A673 (cell line): ENCODE data around the gene XRCC4. TPM values are rescaled to one million over a fixed set of nuclear protein-coding genes. Genes with fewer than 3 reads are reported as not detected.

ENCODE experiments used
- BruUV-seq: library from RNA; stranded (reverse); fragments of 400-500 nt; replicated peaks from 2 replicates; lab custom pipeline; 2021; lab: Mats Ljungman, UMichigan
- CTCF ChIA-PET: fragments of 300-600 bp; sonication (Branson Sonifier 250); formaldehyde crosslinking; loops from one replicate; lab custom pipeline; 2022; ENCODE audit warnings: antibody characterized with exemption; lab: Charles Lee
- POLR2A ChIA-PET: fragments of 300-600 bp; sonication (Branson Sonifier 250); formaldehyde crosslinking; loops from one replicate; lab custom pipeline; 2022; ENCODE audit warnings: antibody characterized with exemption; ENCODE audit not compliant: low non-redundant PET; lab: Charles Lee
- DNase-seq: peaks from one replicate; pipeline ENCODE4 v3.0.0-alpha.2; 2015; ENCODE audit warnings: low spot score
- H3K27ac ChIP-seq: fragments of 200-600 bp; sonication (generic); 2 replicates; pipeline ENCODE4 v1.5.1; 2016; ENCODE audit warnings: mixed run types, low read depth, mild to moderate bottlenecking, mixed read lengths, antibody characterized with exemption, low read length; ENCODE audit not compliant: poor library complexity, severe bottlenecking
- H3K27me3 ChIP-seq: fragments of 200-600 bp; sonication (generic); replicated peaks from 2 replicates; pipeline ENCODE4 v1.6.1; 2017; ENCODE audit warnings: mixed run types, low read depth, mild to moderate bottlenecking, mixed read lengths, antibody characterized with exemption, low read length; ENCODE audit not compliant: insufficient read depth, poor library complexity
- H3K36me3 ChIP-seq: fragments of 200-600 bp; sonication (generic); 2 replicates; pipeline ENCODE4 v1.6.1; 2016; ENCODE audit warnings: mixed run types, mild to moderate bottlenecking, mixed read lengths, antibody characterized with exemption, low read length; ENCODE audit not compliant: insufficient read depth, poor library complexity, severe bottlenecking
- H3K4me1 ChIP-seq: fragments of 200-600 bp; sonication (generic); 2 replicates; pipeline ENCODE4 v1.6.1; 2017; ENCODE audit warnings: mixed run types, mild to moderate bottlenecking, mixed read lengths, antibody characterized with exemption, low read length; ENCODE audit not compliant: insufficient read depth, poor library complexity, severe bottlenecking
- H3K4me3 ChIP-seq: fragments of 200-600 bp; sonication (generic); 2 replicates; pipeline ENCODE4 v1.5.1; 2016; ENCODE audit warnings: low read depth, mixed run types, mild to moderate bottlenecking, mixed read lengths, low read length; ENCODE audit not compliant: poor library complexity, severe bottlenecking
- H3K9me3 ChIP-seq: fragments of 200-600 bp; sonication (generic); 2 replicates; pipeline ENCODE4 v1.6.1; 2016; ENCODE audit warnings: mixed run types, low read depth, mild to moderate bottlenecking, mixed read lengths, antibody characterized with exemption, low read length; ENCODE audit not compliant: poor library complexity, severe bottlenecking
- EZH2 ChIP-seq: fragments of 200-600 bp; sonication (generic); IDR thresholded peaks from 2 replicates; pipeline ENCODE4 v1.6.1; 2017; ENCODE audit warnings: borderline replicate concordance, low read depth, mild to moderate bottlenecking, mixed read lengths, antibody characterized with exemption, low read length; ENCODE audit not compliant: poor library complexity, severe bottlenecking
- intact Hi-C: fragments of 100-400 bp; cut with micrococcal nuclease; formaldehyde crosslinking; loops from one replicate; pipeline ENCODE4 v1.10.0; 2022; ENCODE audit not compliant: unreplicated experiment
- total RNA-seq: library from RNA; stranded (reverse); gene quantifications from 2 replicates; pipeline ENCODE4 v1.2.3, GENCODE V29; 2021
- TF ChIP-seq, protein P1 (sequence below): fragments of 300-800, 200-600 bp; sonication (generic); conservative IDR thresholded peaks from 2 replicates; pipeline ENCODE4 v1.5.1; 2017; ENCODE audit warnings: low read depth, mild to moderate bottlenecking, antibody characterized with exemption, low read length, moderate library complexity, mixed read lengths

The XRCC4 gene
- total RNA-seq, 1 experiment from 2014 or later, result 8.1 TPM

DNA sequence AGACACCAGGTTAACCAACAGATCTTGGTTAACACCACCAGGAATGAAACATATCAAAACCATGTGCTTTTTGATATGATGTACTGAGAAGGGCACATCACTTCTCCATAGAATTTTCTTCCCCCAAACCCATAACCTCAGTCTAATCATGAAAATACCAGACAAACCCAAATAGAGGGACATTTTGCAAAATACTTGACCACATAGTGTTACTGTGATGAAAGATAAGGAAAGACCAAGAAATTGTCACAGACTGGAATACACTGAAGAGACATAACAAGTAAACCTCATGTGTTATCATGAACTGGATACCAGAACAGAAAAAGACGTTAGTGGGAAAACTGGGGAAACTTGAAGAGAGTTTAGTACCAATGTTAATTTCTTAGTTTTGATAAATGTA lies 319.3 kb downstream of the XRCC4 start:
- CTCF ChIA-PET, result no interaction called here
- intact Hi-C loops, result no loop called here
- H3K36me3 ChIP-seq, result no peaks in the 10 kb centered on the region
- H3K4me3 ChIP-seq, result no peak overlapping the region
- H3K9me3 ChIP-seq, result no peaks in the 10 kb centered on the region
- no peaks in the 10 kb centered on the region for H3K27me3 ChIP-seq
- TF ChIP-seq, protein P1, sequence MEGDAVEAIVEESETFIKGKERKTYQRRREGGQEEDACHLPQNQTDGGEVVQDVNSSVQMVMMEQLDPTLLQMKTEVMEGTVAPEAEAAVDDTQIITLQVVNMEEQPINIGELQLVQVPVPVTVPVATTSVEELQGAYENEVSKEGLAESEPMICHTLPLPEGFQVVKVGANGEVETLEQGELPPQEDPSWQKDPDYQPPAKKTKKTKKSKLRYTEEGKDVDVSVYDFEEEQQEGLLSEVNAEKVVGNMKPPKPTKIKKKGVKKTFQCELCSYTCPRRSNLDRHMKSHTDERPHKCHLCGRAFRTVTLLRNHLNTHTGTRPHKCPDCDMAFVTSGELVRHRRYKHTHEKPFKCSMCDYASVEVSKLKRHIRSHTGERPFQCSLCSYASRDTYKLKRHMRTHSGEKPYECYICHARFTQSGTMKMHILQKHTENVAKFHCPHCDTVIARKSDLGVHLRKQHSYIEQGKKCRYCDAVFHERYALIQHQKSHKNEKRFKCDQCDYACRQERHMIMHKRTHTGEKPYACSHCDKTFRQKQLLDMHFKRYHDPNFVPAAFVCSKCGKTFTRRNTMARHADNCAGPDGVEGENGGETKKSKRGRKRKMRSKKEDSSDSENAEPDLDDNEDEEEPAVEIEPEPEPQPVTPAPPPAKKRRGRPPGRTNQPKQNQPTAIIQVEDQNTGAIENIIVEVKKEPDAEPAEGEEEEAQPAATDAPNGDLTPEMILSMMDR, result no peak
- no peak for TF ChIP-seq EZH2
- DNase-seq, result no peak
- BruUV-seq, result no TSS peak
- no peaks in the 10 kb centered on the region for H3K4me1 ChIP-seq
- H3K27ac ChIP-seq, result no peak overlapping the region
- POLR2A ChIA-PET, result no interaction called here

DNA sequence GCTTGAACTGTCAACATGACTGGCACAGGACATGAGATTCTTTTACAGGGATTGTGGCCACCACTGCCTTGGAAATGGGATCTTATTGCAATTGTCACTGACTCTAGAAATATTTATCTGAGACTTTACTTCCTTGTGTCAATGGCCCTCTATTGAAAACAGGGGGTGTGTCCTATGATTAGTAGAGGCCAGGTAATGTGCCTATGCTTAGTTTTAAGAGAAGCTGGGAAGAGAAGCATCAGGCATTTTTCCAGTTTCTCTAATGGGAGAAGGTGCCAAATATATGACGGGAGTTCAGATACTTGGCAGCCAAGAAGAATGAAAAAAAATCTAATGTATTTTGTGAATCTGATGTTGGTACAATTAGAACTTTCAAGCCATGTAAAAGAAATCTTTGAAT lies 320.3 kb downstream of the XRCC4 start:
- TF ChIP-seq EZH2, result no peak
- TF ChIP-seq, protein P1, result no peak
- H3K27ac ChIP-seq, result no peak overlapping the region
- H3K4me3 ChIP-seq, result no peak overlapping the region
- H3K27me3 ChIP-seq, result no peaks in the 10 kb centered on the region
- intact Hi-C loops, result no loop called here
- no TSS peak for BruUV-seq
- no peaks in the 10 kb centered on the region for H3K9me3 ChIP-seq
- no peaks in the 10 kb centered on the region for H3K4me1 ChIP-seq
- CTCF ChIA-PET, result no interaction called here
- H3K36me3 ChIP-seq, result no peaks in the 10 kb centered on the region
- DNase-seq, result no peak
- POLR2A ChIA-PET, result no interaction called here

DNA sequence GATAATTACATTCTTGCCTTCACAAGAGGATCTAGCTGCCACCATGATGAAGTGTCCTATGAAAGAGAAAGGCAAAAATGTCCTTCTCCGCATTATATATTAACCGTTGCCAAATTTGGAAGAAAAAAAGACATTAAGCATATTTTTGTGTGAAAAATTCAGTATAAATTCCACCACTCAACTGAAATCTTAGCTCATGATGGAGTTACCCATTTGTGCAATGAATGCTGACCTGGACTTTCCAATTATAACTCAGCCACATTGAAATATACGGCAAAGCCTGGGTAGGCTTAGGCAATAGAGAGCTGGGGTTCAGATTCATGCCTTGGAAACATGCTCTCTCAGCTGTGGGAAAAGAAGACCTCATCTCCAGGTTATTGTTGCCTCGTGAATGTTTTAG lies 322.9 kb downstream of the XRCC4 start:
- BruUV-seq, result no TSS peak
- intact Hi-C loops, result no loop called here
- CTCF ChIA-PET, result no interaction called here

More for the DNA sequence above, 322.9 kb downstream of the XRCC4 start:
- POLR2A ChIA-PET, result no interaction called here
- no peaks in the 10 kb centered on the region for H3K36me3 ChIP-seq
- TF ChIP-seq EZH2, result no peak
- TF ChIP-seq, protein P1, result no peak
- no peak for DNase-seq
- no peak overlapping the region for H3K4me3 ChIP-seq
- no peaks in the 10 kb centered on the region for H3K9me3 ChIP-seq
- H3K27ac ChIP-seq, result no peak overlapping the region
- no peaks in the 10 kb centered on the region for H3K27me3 ChIP-seq
- H3K4me1 ChIP-seq, result no peaks in the 10 kb centered on the region
